Trophoblast cell (in vitro differentiated cells and primary cell): ENCODE data around the gene CORO2B.

Experiments used
- DNase-seq, 2 donors: peaks; one replicate each; pipeline ENCODE4 v3.0.0-alpha.2; 2016
- H2AFZ ChIP-seq: 2 replicates; pipeline ENCODE4 v1.6.1; 2013; ENCODE audit warnings: low read length, moderate library complexity, mild to moderate bottlenecking; ENCODE audit not compliant: insufficient read depth, poor library complexity
- H2AK5ac ChIP-seq: 2 replicates; pipeline ENCODE4 v1.6.1; 2013; ENCODE audit warnings: mild to moderate bottlenecking, low read length
- H2BK120ac ChIP-seq: 2 replicates; pipeline ENCODE4 v1.6.1; 2013; ENCODE audit warnings: low read length, mild to moderate bottlenecking, moderate library complexity; ENCODE audit not compliant: insufficient read depth, poor library complexity
- H2BK12ac ChIP-seq: 2 replicates; pipeline ENCODE4 v1.6.1; 2013; ENCODE audit warnings: mild to moderate bottlenecking, low read length, moderate library complexity
- H2BK5ac ChIP-seq: 2 replicates; pipeline ENCODE4 v1.6.1; 2013; ENCODE audit warnings: low read length, low read depth, moderate library complexity, mild to moderate bottlenecking; ENCODE audit not compliant: poor library complexity
- H3K14ac ChIP-seq: 2 replicates; pipeline ENCODE4 v1.6.1; 2013; ENCODE audit warnings: mild to moderate bottlenecking, low read length
- H3K18ac ChIP-seq: 2 replicates; pipeline ENCODE4 v1.6.1; 2013; ENCODE audit warnings: mild to moderate bottlenecking, low read length
- H3K23ac ChIP-seq: 2 replicates; pipeline ENCODE4 v1.6.1; 2013; ENCODE audit warnings: low read length
- H3K27ac ChIP-seq: 2 replicates; pipeline ENCODE4 v1.5.1; 2013; ENCODE audit warnings: low read depth, mild to moderate bottlenecking, inconsistent platforms, low read length, moderate library complexity
- H3K27me3 ChIP-seq: 2 replicates; pipeline ENCODE4 v1.6.1; 2013; ENCODE audit warnings: inconsistent platforms, mild to moderate bottlenecking, low read length, moderate library complexity; ENCODE audit not compliant: insufficient read depth
- H3K36me3 ChIP-seq, 2 experiments: 1 replicate in 1 of 2; 2 replicates in 1 of 2; pipeline ENCODE4 v1.6.1; 2013; ENCODE audit warnings: low read length in 2 of 2, mild to moderate bottlenecking in 2 of 2, moderate library complexity in 1 of 2; ENCODE audit not compliant: insufficient read depth in 2 of 2, control insufficient read depth in 1 of 2
- H3K4ac ChIP-seq: 2 replicates; pipeline ENCODE4 v1.6.1; 2013; ENCODE audit warnings: low read depth, mild to moderate bottlenecking, low read length, moderate library complexity
- H3K4me1 ChIP-seq, 2 experiments: 1 replicate in 1 of 2; 2 replicates in 1 of 2; pipeline ENCODE4 v1.6.1; 2013; ENCODE audit warnings: low read length in 2 of 2, mild to moderate bottlenecking in 2 of 2, moderate library complexity in 1 of 2; ENCODE audit not compliant: insufficient read depth in 2 of 2, control insufficient read depth in 1 of 2
- H3K4me2 ChIP-seq: 2 replicates; pipeline ENCODE4 v1.6.1; 2013; ENCODE audit warnings: inconsistent platforms, mild to moderate bottlenecking, low read length, moderate library complexity
- H3K4me3 ChIP-seq: 2 replicates; pipeline ENCODE4 v1.5.1; 2013; ENCODE audit warnings: mild to moderate bottlenecking, low read depth, low read length, inconsistent platforms
- H3K79me1 ChIP-seq: one replicate; pipeline ENCODE4 v1.6.1; 2013; ENCODE audit warnings: low read length
- H3K79me2 ChIP-seq: 2 replicates; pipeline ENCODE4 v1.6.1; 2013; ENCODE audit warnings: low read length, mild to moderate bottlenecking; ENCODE audit not compliant: control insufficient read depth, insufficient read depth, poor library complexity
- H3K9ac ChIP-seq: 2 replicates; pipeline ENCODE4 v1.6.1; 2013; ENCODE audit warnings: mild to moderate bottlenecking, low read length
- H3K9me3 ChIP-seq: 2 replicates; pipeline ENCODE4 v1.6.1; 2013; ENCODE audit warnings: low read depth, mild to moderate bottlenecking, control low read depth, inconsistent platforms, low read length; ENCODE audit not compliant: insufficient read depth
- H4K12ac ChIP-seq: 2 replicates; pipeline ENCODE4 v1.6.1; 2013; ENCODE audit warnings: low read depth, mild to moderate bottlenecking, low read length, moderate library complexity
- H4K8ac ChIP-seq: 2 replicates; pipeline ENCODE4 v1.6.1; 2013; ENCODE audit warnings: low read depth, mild to moderate bottlenecking, low read length, moderate library complexity
- H4K91ac ChIP-seq: one replicate; pipeline ENCODE4 v1.6.1; 2013; ENCODE audit warnings: low read depth, mild to moderate bottlenecking, low read length, moderate library complexity
- WGBS: extraction: QIAGEN DNeasy Blood & Tissue Kit; methylation state at CpG from one replicate; pipeline ENCODE4 v1.1.7; 2013; ENCODE audit warnings: missing lambda C conversion rate; ENCODE audit not compliant: insufficient read length, insufficient coverage; ENCODE audit errors: extremely low coverage; 5-methylcytosine and 5-hydroxymethylcytosine counted together

The CORO2B gene

DNA sequence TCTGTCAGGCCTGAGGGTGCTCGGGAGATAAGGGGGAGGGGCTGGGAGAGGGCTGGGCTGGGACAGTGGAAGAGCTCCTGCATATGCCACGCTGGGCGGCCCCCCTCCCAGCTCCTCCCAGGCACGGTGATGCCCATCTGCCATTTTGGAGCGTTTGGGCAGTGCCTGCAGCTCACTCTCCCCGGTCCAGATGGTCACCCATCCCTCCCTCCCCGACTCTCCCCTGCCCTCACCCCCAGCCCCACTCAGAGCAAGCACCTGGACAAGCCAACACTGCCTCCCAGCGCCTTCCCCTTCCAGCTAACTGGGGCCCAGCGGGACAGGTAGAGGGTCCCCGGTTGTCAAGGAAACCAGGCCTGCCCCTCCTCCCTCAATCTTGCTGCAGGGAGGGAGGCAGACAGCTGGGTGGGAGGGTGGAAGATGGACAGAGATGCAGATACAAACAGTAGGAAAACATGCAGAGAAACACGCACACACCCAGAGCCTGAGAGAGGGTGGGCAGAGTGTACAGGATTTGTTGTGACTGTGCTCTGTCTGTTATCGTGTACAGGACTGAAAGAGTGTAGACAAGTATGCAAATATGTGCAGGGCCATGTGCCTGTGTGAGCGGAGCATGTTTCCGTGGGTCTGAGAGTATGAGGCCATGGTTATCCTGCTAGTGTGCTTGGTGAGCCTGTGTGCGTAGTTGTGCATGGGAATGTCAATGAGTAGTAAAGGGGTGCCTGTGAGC lies 17.5 kb upstream of the CORO2B start:
- DNase-seq, result no peak
- Histone ChIP-seq H3K79me1 (peaks cover 6% of the 10 kb centered on the region), H3K14ac (no peak overlapping the region), H3K27ac (no peak overlapping the region), H3K9me3 (no peaks in the 10 kb centered on the region), H3K27me3 (no peaks in the 10 kb centered on the region), H4K91ac (no peak overlapping the region), H4K8ac (no peak overlapping the region), H3K79me2 (no peaks in the 10 kb centered on the region), H3K18ac (no peak overlapping the region), H3K4me2 (no peak overlapping the region), H3K4ac (no peak overlapping the region), H3K23ac (no peak overlapping the region), H2AK5ac (no peak overlapping the region), H3K9ac (no peak overlapping the region), H3K4me1 (peaks cover 8 to 12% of the 10 kb centered on the region in 2 experiments), H3K4me3 (no peak overlapping the region), H4K12ac (no peak overlapping the region), H2BK120ac (no peak overlapping the region), H2BK12ac (no peak overlapping the region), H2AFZ (no peak overlapping the region), H3K36me3 (no peaks in the 10 kb centered on the region), H2BK5ac (no peak overlapping the region)
- WGBS, result no CpG with 5 or more reads among the region's 15 CpGs

DNA sequence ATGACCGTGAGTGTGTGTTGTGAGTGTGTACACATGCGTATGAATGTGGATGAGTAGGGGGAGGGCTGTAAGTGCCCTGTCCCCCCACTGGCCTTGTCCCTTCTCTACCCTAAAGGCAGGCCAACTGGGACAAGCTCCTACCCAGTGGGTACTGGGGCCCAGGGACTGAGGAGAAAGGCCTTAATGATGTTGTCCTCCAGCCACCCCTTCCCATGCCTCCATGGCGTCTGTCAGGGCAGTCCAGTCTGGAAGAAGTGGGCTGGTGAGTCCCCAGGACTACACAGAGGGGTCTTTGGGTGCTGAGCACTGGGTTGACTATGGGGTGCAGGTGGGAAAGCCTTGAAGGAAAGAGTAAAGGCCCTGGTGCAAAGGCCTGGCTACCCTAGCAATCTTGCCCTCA lies 16.9 kb upstream of the CORO2B start:
- H3K4ac ChIP-seq, result no peak overlapping the region
- H3K4me3 ChIP-seq, result no peak overlapping the region
- H3K14ac ChIP-seq, result no peak overlapping the region
- DNase-seq, result no peak
- H3K9me3 ChIP-seq, result no peaks in the 10 kb centered on the region
- H3K36me3 ChIP-seq, result no peaks in the 10 kb centered on the region
- no peaks in the 10 kb centered on the region for H3K79me2 ChIP-seq
- H3K27me3 ChIP-seq, result no peaks in the 10 kb centered on the region
- peaks cover 6% of the 10 kb centered on the region for H3K79me1 ChIP-seq
- H2AK5ac ChIP-seq, result no peak overlapping the region
- no peak overlapping the region for H2BK12ac ChIP-seq
- H3K4me1 ChIP-seq, result peaks cover 8 to 12% of the 10 kb centered on the region in 2 experiments
- no peak overlapping the region for H4K12ac ChIP-seq
- H3K27ac ChIP-seq, result no peak overlapping the region
- H2BK120ac ChIP-seq, result no peak overlapping the region
- H3K23ac ChIP-seq, result no peak overlapping the region
- H4K91ac ChIP-seq, result no peak overlapping the region
- H2AFZ ChIP-seq, result no peak overlapping the region
- no peak overlapping the region for H2BK5ac ChIP-seq
- no peak overlapping the region for H4K8ac ChIP-seq
- no peak overlapping the region for H3K18ac ChIP-seq
- H3K9ac ChIP-seq, result no peak overlapping the region
- no CpG with 5 or more reads among the region's 3 CpGs for WGBS
- H3K4me2 ChIP-seq, result no peak overlapping the region

DNA sequence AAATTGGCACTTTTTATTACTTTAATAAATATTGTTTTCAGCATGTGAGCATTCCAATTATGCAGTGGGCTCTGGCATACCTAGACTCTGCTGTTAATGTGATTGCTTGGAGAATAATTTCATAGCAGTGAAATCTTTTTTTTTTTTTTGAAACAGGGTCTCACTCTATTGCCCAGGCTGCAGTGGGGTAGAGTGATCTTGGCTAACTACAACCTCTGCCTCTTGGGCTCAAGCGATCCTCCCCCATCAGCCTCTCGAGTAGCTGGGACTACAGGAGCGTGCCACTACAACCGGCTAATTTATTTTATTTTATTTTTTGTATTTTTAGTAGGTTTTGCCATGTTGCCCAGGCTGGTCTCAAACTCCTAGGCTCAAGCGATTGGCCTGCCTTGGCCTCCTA lies 14.6 kb upstream of the CORO2B start:
- Histone ChIP-seq H3K9me3 (no peaks in the 10 kb centered on the region), H3K4me2 (no peak overlapping the region), H3K9ac (no peak overlapping the region), H2AFZ (no peak overlapping the region), H2BK12ac (no peak overlapping the region), H3K23ac (no peak overlapping the region), H3K18ac (no peak overlapping the region), H2BK120ac (no peak overlapping the region), H3K27ac (no peak overlapping the region), H3K79me1 (peaks cover 2% of the 10 kb centered on the region), H2BK5ac (no peak overlapping the region), H3K27me3 (no peaks in the 10 kb centered on the region), H3K14ac (no peak overlapping the region), H3K4ac (no peak overlapping the region), H2AK5ac (no peak overlapping the region), H4K12ac (no peak overlapping the region), H3K79me2 (no peaks in the 10 kb centered on the region), H4K91ac (no peak overlapping the region), H3K4me1 (peaks cover 4 to 6% of the 10 kb centered on the region in 2 experiments), H3K36me3 (no peaks in the 10 kb centered on the region), H4K8ac (no peak overlapping the region), H3K4me3 (no peak overlapping the region)
- DNase-seq, result no peak
- WGBS, result no CpG with 5 or more reads among the region's 5 CpGs

DNA sequence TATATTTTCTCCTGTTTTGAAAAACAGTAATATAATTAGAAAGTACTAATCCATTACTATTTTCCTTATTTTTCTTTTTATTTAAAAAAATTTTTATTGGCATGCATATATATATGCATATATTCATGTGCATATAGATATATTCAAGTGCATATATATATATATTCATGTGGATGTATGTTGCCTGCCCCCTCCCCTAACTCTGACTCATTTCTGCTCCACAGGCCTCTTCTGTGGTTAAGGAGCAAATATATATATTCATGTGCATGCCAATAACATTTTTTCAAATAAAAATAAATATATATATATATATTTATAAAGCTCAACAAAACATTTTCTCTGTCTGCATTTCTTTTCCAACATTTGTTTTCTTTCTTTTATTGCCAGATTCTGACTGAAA lies 13.6 kb upstream of the CORO2B start:
- H3K23ac ChIP-seq, result no peak overlapping the region
- H3K4ac ChIP-seq, result no peak overlapping the region
- no peaks in the 10 kb centered on the region for H3K79me2 ChIP-seq
- no peak overlapping the region for H4K12ac ChIP-seq
- no peak overlapping the region for H2AFZ ChIP-seq
- no peak overlapping the region for H3K9ac ChIP-seq
- no peak overlapping the region for H2AK5ac ChIP-seq
- no peaks in the 10 kb centered on the region for H3K79me1 ChIP-seq
- no peak for DNase-seq
- H3K9me3 ChIP-seq, result no peaks in the 10 kb centered on the region
- H2BK120ac ChIP-seq, result no peak overlapping the region
- H3K27me3 ChIP-seq, result no peaks in the 10 kb centered on the region
- no peaks in the 10 kb centered on the region for H3K4me1 ChIP-seq
- no peak overlapping the region for H2BK5ac ChIP-seq
- H2BK12ac ChIP-seq, result no peak overlapping the region
- no peak overlapping the region for H3K4me2 ChIP-seq
- no peak overlapping the region for H3K4me3 ChIP-seq
- H3K36me3 ChIP-seq, result no peaks in the 10 kb centered on the region
- no peak overlapping the region for H4K8ac ChIP-seq
- H3K14ac ChIP-seq, result no peak overlapping the region
- no peak overlapping the region for H4K91ac ChIP-seq
- no peak overlapping the region for H3K18ac ChIP-seq
- no peak overlapping the region for H3K27ac ChIP-seq
